ENCODE results near the gene INO80C.

INO80C gene

GRCh38 chr18:35451032-35451431 lies 46.7 kb downstream of the INO80C start:
- H3K4me1 ChIP-seq = no peaks in the 10 kb centered on the region
- no peaks in the 10 kb centered on the region for H3K27me3 ChIP-seq (ENCODE audit: control insufficient read depth, insufficient read depth, low read length)
- H2AFZ ChIP-seq = no peak overlapping the region
- no peak overlapping the region for H3K9ac ChIP-seq
- TF ChIP-seq, protein P1, sequence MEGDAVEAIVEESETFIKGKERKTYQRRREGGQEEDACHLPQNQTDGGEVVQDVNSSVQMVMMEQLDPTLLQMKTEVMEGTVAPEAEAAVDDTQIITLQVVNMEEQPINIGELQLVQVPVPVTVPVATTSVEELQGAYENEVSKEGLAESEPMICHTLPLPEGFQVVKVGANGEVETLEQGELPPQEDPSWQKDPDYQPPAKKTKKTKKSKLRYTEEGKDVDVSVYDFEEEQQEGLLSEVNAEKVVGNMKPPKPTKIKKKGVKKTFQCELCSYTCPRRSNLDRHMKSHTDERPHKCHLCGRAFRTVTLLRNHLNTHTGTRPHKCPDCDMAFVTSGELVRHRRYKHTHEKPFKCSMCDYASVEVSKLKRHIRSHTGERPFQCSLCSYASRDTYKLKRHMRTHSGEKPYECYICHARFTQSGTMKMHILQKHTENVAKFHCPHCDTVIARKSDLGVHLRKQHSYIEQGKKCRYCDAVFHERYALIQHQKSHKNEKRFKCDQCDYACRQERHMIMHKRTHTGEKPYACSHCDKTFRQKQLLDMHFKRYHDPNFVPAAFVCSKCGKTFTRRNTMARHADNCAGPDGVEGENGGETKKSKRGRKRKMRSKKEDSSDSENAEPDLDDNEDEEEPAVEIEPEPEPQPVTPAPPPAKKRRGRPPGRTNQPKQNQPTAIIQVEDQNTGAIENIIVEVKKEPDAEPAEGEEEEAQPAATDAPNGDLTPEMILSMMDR (IDR thresholded peaks at IDR 0.05) = no peak
- H3K27ac ChIP-seq = no peak overlapping the region
- no peaks in the 10 kb centered on the region for H3K79me2 ChIP-seq
- no peak overlapping the region for H3K4me2 ChIP-seq (ENCODE audit: low read length)
- no peaks in the 10 kb centered on the region for H3K9me3 ChIP-seq (ENCODE audit: control insufficient read depth, low read length)
- H3K36me3 ChIP-seq (ENCODE audit: control insufficient read depth, insufficient read depth, low read length) = no peaks in the 10 kb centered on the region
- H3K4me3 ChIP-seq (ENCODE audit: low read depth, low read length) = no peak overlapping the region

DNA sequence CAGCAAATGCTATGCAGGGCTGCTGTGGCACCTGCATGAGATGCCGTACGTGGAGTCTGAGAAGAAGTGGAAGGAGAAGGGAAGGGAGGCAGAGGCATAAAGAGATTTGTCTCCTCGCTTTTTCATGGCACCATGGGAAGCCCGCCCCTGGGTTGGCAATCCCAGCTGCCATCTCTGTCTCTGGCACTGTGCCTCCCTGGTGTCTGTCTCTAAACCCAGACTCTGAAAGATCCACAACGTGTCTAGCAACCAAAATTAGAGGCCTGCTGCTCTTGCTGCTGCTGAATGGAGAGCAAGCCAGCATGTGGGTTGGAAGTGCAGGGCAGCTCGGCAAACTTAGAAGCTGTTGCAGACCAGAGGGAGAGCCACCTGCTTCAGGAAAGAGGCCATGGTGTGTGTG lies 53.1 kb downstream of the INO80C start:
- TF ChIP-seq, protein P1 (IDR thresholded peaks at IDR 0.05) = no peak
- Histone ChIP-seq H3K9me3 (ENCODE audit: control insufficient read depth, low read length) (no peaks in the 10 kb centered on the region), H3K4me3 (ENCODE audit: low read depth, low read length) (no peak overlapping the region), H3K36me3 (ENCODE audit: control insufficient read depth, insufficient read depth, low read length) (no peaks in the 10 kb centered on the region), H3K79me2 (no peaks in the 10 kb centered on the region), H3K9ac (no peak overlapping the region), H3K27ac (no peak overlapping the region), H3K27me3 (ENCODE audit: control insufficient read depth, insufficient read depth, low read length) (no peaks in the 10 kb centered on the region), H2AFZ (no peak overlapping the region), H3K4me2 (ENCODE audit: low read length) (no peak overlapping the region), H3K4me1 (no peaks in the 10 kb centered on the region)

DNA sequence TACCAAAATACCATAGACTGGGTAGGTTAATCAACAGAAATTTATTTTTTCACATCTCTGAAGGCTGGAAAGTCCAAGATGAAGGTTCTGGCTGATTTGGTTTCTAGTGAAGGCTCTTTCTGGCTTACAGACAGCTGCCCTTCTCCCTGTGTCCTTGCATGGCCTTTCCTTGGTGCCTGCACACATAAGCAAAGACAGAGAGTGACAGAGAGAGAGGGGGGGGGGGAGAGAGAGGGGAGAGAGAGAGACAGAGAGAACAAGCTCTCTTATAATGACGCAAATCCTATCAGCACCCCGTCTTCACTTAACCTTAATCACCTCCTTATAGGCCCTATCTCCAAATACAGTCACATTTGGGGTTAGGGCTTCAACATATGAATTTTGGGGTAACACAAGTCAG lies 53.9 kb downstream of the INO80C start:
- H3K4me1 ChIP-seq = no peaks in the 10 kb centered on the region
- TF ChIP-seq, protein P1 (IDR thresholded peaks at IDR 0.05) = no peak
- H3K27ac ChIP-seq = no peak overlapping the region
- no peak overlapping the region for H3K4me3 ChIP-seq (ENCODE audit: low read depth, low read length)
- H3K36me3 ChIP-seq (ENCODE audit: control insufficient read depth, insufficient read depth, low read length) = no peaks in the 10 kb centered on the region
- no peaks in the 10 kb centered on the region for H3K9me3 ChIP-seq (ENCODE audit: control insufficient read depth, low read length)
- no peaks in the 10 kb centered on the region for H3K79me2 ChIP-seq
- no peaks in the 10 kb centered on the region for H3K27me3 ChIP-seq (ENCODE audit: control insufficient read depth, insufficient read depth, low read length)
- H2AFZ ChIP-seq = no peak overlapping the region
- no peak overlapping the region for H3K9ac ChIP-seq
- H3K4me2 ChIP-seq (ENCODE audit: low read length) = no peak overlapping the region

- Histone ChIP-seq H3K9ac (no peak overlapping the region), H3K4me2 (ENCODE audit: low read length) (no peak overlapping the region), H3K36me3 (ENCODE audit: control insufficient read depth, insufficient read depth, low read length) (no peaks in the 10 kb centered on the region), H3K9me3 (ENCODE audit: control insufficient read depth, low read length) (no peaks in the 10 kb centered on the region), H3K4me3 (ENCODE audit: low read depth, low read length) (no peak overlapping the region), H3K27ac (no peak overlapping the region), H3K27me3 (ENCODE audit: control insufficient read depth, insufficient read depth, low read length) (no peaks in the 10 kb centered on the region), H2AFZ (no peak overlapping the region), H3K79me2 (no peaks in the 10 kb centered on the region), H3K4me1 (no peaks in the 10 kb centered on the region)
- TF ChIP-seq, protein P1 (IDR thresholded peaks at IDR 0.05) = no peak
These were observed 54.3 kb downstream of the INO80C start for GRCh38 chr18:35443434-35443833.

- Histone ChIP-seq H3K9me3 (ENCODE audit: control insufficient read depth, low read length) (no peaks in the 10 kb centered on the region), H3K36me3 (ENCODE audit: control insufficient read depth, insufficient read depth, low read length) (no peaks in the 10 kb centered on the region), H3K4me1 (no peaks in the 10 kb centered on the region), H3K79me2 (no peaks in the 10 kb centered on the region), H3K9ac (no peak overlapping the region), H3K4me3 (ENCODE audit: low read depth, low read length) (no peak overlapping the region), H3K27ac (no peak overlapping the region), H2AFZ (no peak overlapping the region), H3K4me2 (ENCODE audit: low read length) (no peak overlapping the region), H3K27me3 (ENCODE audit: control insufficient read depth, insufficient read depth, low read length) (no peaks in the 10 kb centered on the region)
- TF ChIP-seq, protein P1 (IDR thresholded peaks at IDR 0.05) = no peak
These were observed 55.1 kb downstream of the INO80C start for GRCh38 chr18:35442701-35443100.

Data from parathyroid adenoma (tissue), 2 donors.